H9 (cell line): ENCODE results near the gene CCDC3. TPM values are rescaled to one million over a fixed set of nuclear protein-coding genes. Genes with fewer than 3 reads are reported as not detected.

ENCODE experiments used
- DNase-seq: peaks from one replicate; pipeline ENCODE4 v3.0.0-alpha.2; 2017
- H2AFZ ChIP-seq: one replicate; pipeline ENCODE4 v1.6.1; 2013; ENCODE audit warnings: mild to moderate bottlenecking, low read length, control low read depth, moderate library complexity
- H2AK5ac ChIP-seq: 2 replicates; pipeline ENCODE4 v1.6.1; 2013; ENCODE audit warnings: low read length, control low read depth, mixed read lengths; ENCODE audit not compliant: insufficient read length
- H2BK120ac ChIP-seq: one replicate; pipeline ENCODE4 v1.6.1; 2013; ENCODE audit warnings: low read depth, mild to moderate bottlenecking, low read length, control low read depth, inconsistent platforms; ENCODE audit not compliant: poor library complexity, severe bottlenecking
- H2BK12ac ChIP-seq: 2 replicates; pipeline ENCODE4 v1.6.1; 2013; ENCODE audit warnings: low read length, control low read depth, mixed read lengths, low read depth; ENCODE audit not compliant: insufficient read length
- H2BK15ac ChIP-seq: 2 replicates; pipeline ENCODE4 v1.6.1; 2013; ENCODE audit warnings: low read depth, low read length, control low read depth
- H2BK20ac ChIP-seq: one replicate; pipeline ENCODE4 v1.6.1; 2013; ENCODE audit warnings: low read depth, mild to moderate bottlenecking, low read length, control low read depth, inconsistent platforms; ENCODE audit not compliant: poor library complexity, severe bottlenecking
- H2BK5ac ChIP-seq: 2 replicates; pipeline ENCODE4 v1.6.1; 2013; ENCODE audit warnings: low read length, control low read depth, mixed read lengths; ENCODE audit not compliant: insufficient read length
- H3K14ac ChIP-seq: 2 replicates; pipeline ENCODE4 v1.6.1; 2013; ENCODE audit warnings: low read length, control low read depth; ENCODE audit not compliant: insufficient read depth
- H3K18ac ChIP-seq: 2 replicates; pipeline ENCODE4 v1.6.1; 2013; ENCODE audit warnings: low read depth, mild to moderate bottlenecking, mixed read lengths, low read length, control low read depth; ENCODE audit not compliant: insufficient read length
- H3K23ac ChIP-seq: 2 replicates; pipeline ENCODE4 v1.6.1; 2013; ENCODE audit warnings: low read length, control low read depth, mixed read lengths, low read depth; ENCODE audit not compliant: insufficient read length
- H3K23me2 ChIP-seq: 2 replicates; pipeline ENCODE4 v1.6.1; 2013; ENCODE audit warnings: low read depth, mild to moderate bottlenecking, mixed read lengths, low read length, control low read depth; ENCODE audit not compliant: insufficient read length, poor library complexity, severe bottlenecking
- H3K27ac ChIP-seq: 2 replicates; pipeline ENCODE4 v1.5.1; 2013; ENCODE audit warnings: low read length, control low read depth, mixed read lengths, low read depth; ENCODE audit not compliant: insufficient read length
- H3K27me3 ChIP-seq: 2 replicates; pipeline ENCODE4 v1.6.1; 2013; ENCODE audit warnings: low read length, control low read depth, inconsistent platforms; ENCODE audit not compliant: insufficient read depth
- H3K4ac ChIP-seq: 2 replicates; pipeline ENCODE4 v1.6.1; 2013; ENCODE audit warnings: low read depth, mild to moderate bottlenecking, control low read depth, inconsistent platforms, low read length, moderate library complexity
- H3K4me1 ChIP-seq: 2 replicates; pipeline ENCODE4 v1.6.1; 2013; ENCODE audit warnings: low read length, control low read depth, inconsistent platforms; ENCODE audit not compliant: insufficient read depth
- H3K4me2 ChIP-seq: 2 replicates; pipeline ENCODE4 v1.6.1; 2013; ENCODE audit warnings: low read length, control low read depth, mixed read lengths; ENCODE audit not compliant: insufficient read length, insufficient read depth
- H3K56ac ChIP-seq: 2 replicates; pipeline ENCODE4 v1.6.1; 2013; ENCODE audit warnings: low read depth, mild to moderate bottlenecking, mixed read lengths, low read length, control low read depth; ENCODE audit not compliant: insufficient read length
- H3K79me1 ChIP-seq: 2 replicates; pipeline ENCODE4 v1.6.1; 2013; ENCODE audit warnings: low read depth, mild to moderate bottlenecking, moderate library complexity, low read length, control low read depth, inconsistent platforms; ENCODE audit not compliant: insufficient read depth, poor library complexity, severe bottlenecking
- H3K79me2 ChIP-seq: 2 replicates; pipeline ENCODE4 v1.6.1; 2013; ENCODE audit warnings: low read length, control low read depth, inconsistent platforms; ENCODE audit not compliant: insufficient read depth
- H3K9ac ChIP-seq: 2 replicates; pipeline ENCODE4 v1.6.1; 2013; ENCODE audit warnings: low read length, control low read depth, mixed read lengths; ENCODE audit not compliant: insufficient read length; ENCODE audit errors: extremely low read depth
- H3K9me3 ChIP-seq: one replicate; pipeline ENCODE4 v1.6.1; 2013; ENCODE audit warnings: low read depth, low read length, inconsistent platforms; ENCODE audit not compliant: control insufficient read depth
- H3T11ph ChIP-seq: one replicate; pipeline ENCODE4 v1.6.1; 2013; ENCODE audit warnings: mild to moderate bottlenecking, low read length, control low read depth, inconsistent platforms
- H4K20me1 ChIP-seq: one replicate; pipeline ENCODE4 v1.6.1; 2013; ENCODE audit not compliant: control insufficient read depth, insufficient read length, insufficient read depth
- H4K5ac ChIP-seq: 2 replicates; pipeline ENCODE4 v1.6.1; 2013; ENCODE audit warnings: low read depth, mild to moderate bottlenecking, mixed read lengths, low read length, control low read depth; ENCODE audit not compliant: insufficient read length
- H4K8ac ChIP-seq: replicated peaks from 2 replicates; pipeline ENCODE4 v1.6.1; 2013; ENCODE audit warnings: low read length, control low read depth, mixed read lengths, low read depth; ENCODE audit not compliant: insufficient read length
- H4K91ac ChIP-seq: 2 replicates; pipeline ENCODE4 v1.6.1; 2013; ENCODE audit warnings: low read depth, mild to moderate bottlenecking, moderate library complexity, mixed read lengths, low read length, control low read depth; ENCODE audit not compliant: insufficient read length
- H3K27ac Mint-ChIP-seq, 3 experiments: 2 replicates in 2 of 3; 3 replicates in 1 of 3; pipeline ENCODE4 v1.8.0; 2020 to 2021; ENCODE audit warnings: mixed read lengths in 3 of 3, mild to moderate bottlenecking in 1 of 3, moderate library complexity in 1 of 3
- H3K27me3 Mint-ChIP-seq: 2 replicates; pipeline ENCODE4 v1.8.0; 2021; ENCODE audit warnings: low read depth, mild to moderate bottlenecking, moderate library complexity, mixed read lengths
- H3K36me3 Mint-ChIP-seq, 3 experiments: 2 replicates in 2 of 3; 3 replicates in 1 of 3; pipeline ENCODE4 v1.8.0; 2020 to 2021; ENCODE audit warnings: low read depth in 3 of 3, mixed read lengths in 3 of 3; ENCODE audit not compliant: insufficient read depth in 1 of 3
- H3K4me1 Mint-ChIP-seq, 2 experiments: 2 replicates each; pipeline ENCODE4 v1.8.0; 2020; ENCODE audit warnings: mixed read lengths in 2 of 2
- H3K4me3 Mint-ChIP-seq, 2 experiments: 2 replicates in 1 of 2; 3 replicates in 1 of 2; pipeline ENCODE4 v1.8.0; 2020 to 2021; ENCODE audit warnings: mild to moderate bottlenecking in 2 of 2, mixed read lengths in 2 of 2, moderate library complexity in 1 of 2
- H3K9me3 Mint-ChIP-seq, 2 experiments: 2 replicates in 1 of 2; 3 replicates in 1 of 2; pipeline ENCODE4 v1.8.0; 2020; ENCODE audit warnings: mild to moderate bottlenecking in 2 of 2, mixed read lengths in 2 of 2, moderate library complexity in 1 of 2
- WGBS: extraction: QIAGEN DNeasy Blood & Tissue Kit; methylation state at CpG from one replicate; pipeline ENCODE4 v1.1.7; 2013; ENCODE audit warnings: missing lambda C conversion rate, low lambda C conversion rate, mixed read lengths; ENCODE audit not compliant: insufficient read length; ENCODE audit errors: extremely low coverage; 5-methylcytosine and 5-hydroxymethylcytosine counted together
- total RNA-seq: library from RNA; stranded (reverse); gene quantifications from 2 replicates; pipeline ENCODE4 v1.2.1, GENCODE V29; 2021
- TF ChIP-seq, protein P1 (sequence below): fragments of 200-600 bp; sonication (generic); conservative IDR thresholded peaks from 3 replicates; pipeline ENCODE4 v1.8.0; 2021; ENCODE audit warnings: antibody characterized with exemption, mild to moderate bottlenecking

CCDC3 gene
- total RNA-seq, 1 experiment from 2014 or later, result 2.3 TPM

DNA sequence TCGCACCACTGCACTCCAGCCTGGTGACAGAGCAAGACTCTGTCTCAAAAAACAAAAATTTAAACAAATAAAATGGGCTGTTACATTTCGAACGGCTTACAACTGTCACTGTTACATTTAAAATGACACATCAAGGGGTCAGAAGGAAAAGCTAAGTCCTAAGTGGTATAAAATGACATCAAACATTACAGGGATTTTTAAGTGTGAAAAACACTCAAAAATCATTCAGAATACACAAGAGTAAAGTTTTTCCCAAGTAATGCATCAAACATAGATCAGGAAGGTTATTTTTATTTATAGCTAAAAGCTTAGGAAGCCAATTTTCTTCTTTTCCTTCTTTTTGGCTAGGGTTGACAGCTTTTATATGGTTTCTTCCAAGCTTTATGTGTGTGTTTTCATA is 39.0 kb downstream of the CCDC3 start:
- Histone ChIP-seq H3K27me3 (no peaks in the 10 kb centered on the region), H4K5ac (no peak overlapping the region), H3K9ac (no peak overlapping the region), H3T11ph (no peak overlapping the region), H3K23ac (no peak overlapping the region), H3K9me3 (no peaks in the 10 kb centered on the region), H2AK5ac (no peak overlapping the region), H3K14ac (no peak overlapping the region), H3K18ac (no peak overlapping the region), H2BK20ac (no peak overlapping the region), H4K20me1 (no peaks in the 10 kb centered on the region), H3K56ac (no peak overlapping the region), H3K23me2 (no peaks in the 10 kb centered on the region), H3K79me2 (no peaks in the 10 kb centered on the region), H3K4me1 (no peaks in the 10 kb centered on the region), H2BK120ac (no peak overlapping the region), H2BK15ac (no peak overlapping the region), H2AFZ (no peak overlapping the region), H2BK12ac (no peak overlapping the region), H3K79me1 (no peaks in the 10 kb centered on the region), H4K8ac (no peak overlapping the region), H3K4ac (no peak overlapping the region), H4K91ac (no peak overlapping the region), H3K27ac (no peak overlapping the region), H2BK5ac (no peak overlapping the region), H3K4me2 (no peak overlapping the region)
- no peak for DNase-seq
- H3K27me3 Mint-ChIP-seq, result peaks cover 2% of the 10 kb centered on the region; the same call in 1 of the 2 replicates
- TF ChIP-seq, protein P1, sequence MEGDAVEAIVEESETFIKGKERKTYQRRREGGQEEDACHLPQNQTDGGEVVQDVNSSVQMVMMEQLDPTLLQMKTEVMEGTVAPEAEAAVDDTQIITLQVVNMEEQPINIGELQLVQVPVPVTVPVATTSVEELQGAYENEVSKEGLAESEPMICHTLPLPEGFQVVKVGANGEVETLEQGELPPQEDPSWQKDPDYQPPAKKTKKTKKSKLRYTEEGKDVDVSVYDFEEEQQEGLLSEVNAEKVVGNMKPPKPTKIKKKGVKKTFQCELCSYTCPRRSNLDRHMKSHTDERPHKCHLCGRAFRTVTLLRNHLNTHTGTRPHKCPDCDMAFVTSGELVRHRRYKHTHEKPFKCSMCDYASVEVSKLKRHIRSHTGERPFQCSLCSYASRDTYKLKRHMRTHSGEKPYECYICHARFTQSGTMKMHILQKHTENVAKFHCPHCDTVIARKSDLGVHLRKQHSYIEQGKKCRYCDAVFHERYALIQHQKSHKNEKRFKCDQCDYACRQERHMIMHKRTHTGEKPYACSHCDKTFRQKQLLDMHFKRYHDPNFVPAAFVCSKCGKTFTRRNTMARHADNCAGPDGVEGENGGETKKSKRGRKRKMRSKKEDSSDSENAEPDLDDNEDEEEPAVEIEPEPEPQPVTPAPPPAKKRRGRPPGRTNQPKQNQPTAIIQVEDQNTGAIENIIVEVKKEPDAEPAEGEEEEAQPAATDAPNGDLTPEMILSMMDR, result no peak
- peaks cover 5 to 9% of the 10 kb centered on the region in 2 experiments for H3K9me3 Mint-ChIP-seq
- H3K36me3 Mint-ChIP-seq, result peaks cover 0 to 7% (median 6%) of the 10 kb centered on the region in 3 experiments; a peak in 4 of 7 replicates
- H3K4me1 Mint-ChIP-seq, result peaks cover 6 to 8% of the 10 kb centered on the region in 2 experiments; a peak in 3 of 4 replicates
- H3K4me3 Mint-ChIP-seq, result no peak overlapping the region
- no CpG with 5 or more reads among the region's 3 CpGs for WGBS
- H3K27ac Mint-ChIP-seq, result no peak overlapping the region
